Upper lobe of left lung (tissue), 6 donors: Measurements from ENCODE around the gene XPO5. TPM values are rescaled to one million over a fixed set of nuclear protein-coding genes. Genes with fewer than 3 reads are reported as not detected.

Experiments used
- ATAC-seq, 2 donors: fragments of 200-7000 bp; cut with Tn5 transposase; one replicate each; pipeline ENCODE4 v1.9.1; 2022; ENCODE audit warnings: mild to moderate bottlenecking in 2 of 2, moderate library complexity in 2 of 2; ENCODE audit not compliant: low FRiP score in 2 of 2
- DNase-seq, 2 donors: peaks; one replicate each; pipeline ENCODE4 v3.0.0-alpha.2; 2019 to 2020
- H3K27ac ChIP-seq, 4 donors: fragments of 200-600 bp; sonication (generic); one replicate each; pipeline ENCODE4 v1.5.1; 2016 to 2019
- H3K27me3 ChIP-seq, 4 donors: fragments of 200-600 bp; sonication (generic); one replicate each; pipeline ENCODE4 v1.5.1; 2017 to 2019
- H3K36me3 ChIP-seq, 4 donors: fragments of 200-600 bp; sonication (generic); one replicate each; pipeline ENCODE4 v1.5.1; 2016 to 2019
- H3K4me1 ChIP-seq, 4 donors: fragments of 200-600 bp; sonication (generic); one replicate each; pipeline ENCODE4 v1.5.1; 2018 to 2019
- H3K4me3 ChIP-seq, 4 donors: fragments of 200-600 bp; sonication (generic); one replicate each; pipeline ENCODE4 v1.5.1; 2017 to 2019; ENCODE audit warnings: mild to moderate bottlenecking in 2 of 4, moderate library complexity in 1 of 4
- H3K9me3 ChIP-seq, 4 donors: fragments of 200-600 bp; sonication (generic); one replicate each; pipeline ENCODE4 v1.5.1; 2018 to 2019
- CTCF ChIP-seq, 6 experiments: fragments of 450-650 bp in 4 of 6; fragments of 200-600 bp in 2 of 6; sonication (generic) in 2 of 6; IDR thresholded peaks; one replicate each; pipeline ENCODE4 v1.5.1; 2016 to 2019; ENCODE audit warnings: antibody characterized with exemption in 6 of 6
- EP300 ChIP-seq, 4 donors: sonication (generic); formaldehyde crosslinking; IDR thresholded peaks; one replicate each; pipeline ENCODE4 v1.5.1; 2017; ENCODE audit warnings: antibody characterized with exemption in 4 of 4, control low read depth in 2 of 4
- POLR2A ChIP-seq, 4 donors: fragments of 450-650 bp; IDR thresholded peaks; one replicate each; pipeline ENCODE4 v1.5.1; 2016 to 2017; ENCODE audit warnings: antibody characterized with exemption in 4 of 4, mild to moderate bottlenecking in 2 of 4
- POLR2AphosphoS5 ChIP-seq, 2 donors: sonication (generic); formaldehyde crosslinking; IDR thresholded peaks; one replicate each; pipeline ENCODE4 v1.5.1; 2017; ENCODE audit warnings: antibody characterized with exemption in 2 of 2
- WGBS, 2 donors: methylation state at CpG; one replicate each; pipeline ENCODE4 v1.1.5; 2017 to 2018; 5-methylcytosine and 5-hydroxymethylcytosine counted together
- total RNA-seq, 6 donors: library from RNA; depleted of rRNA in 4 of 6; stranded (reverse); fragments of >200 nt in 4 of 6; gene quantifications; one replicate each; pipeline versions ENCODE4 v1.1.0 to v1.2.1, GENCODE V29; 2016 to 2021
- donor health status: DM: no; HTN: no; CAD: no; lungs with moderate emphysema.
- donor health status: DM: no; HTN: yes; CAD: no; lungs with severe emphysema.

The XPO5 gene
- total RNA-seq, 6 donors from 2014 or later = 17.9 to 48.2 (median 25.1) TPM

- H3K27ac ChIP-seq = peak overlapping the region in 3 of 4 donors; percentile 15 to 45 (median 32)
- peaks cover 0 to 6% (median 3%) of the 10 kb centered on the region in 4 donors for H3K36me3 ChIP-seq
- 63% methylated on average over 3 of the region's 3 CpGs; no CpG with 5 or more reads in 1 of the 2 donors for WGBS, 2 donors
- H3K4me1 ChIP-seq = peaks cover 38 to 42% (median 40%) of the 10 kb centered on the region in 4 donors
- no peaks in the 10 kb centered on the region for H3K9me3 ChIP-seq
- H3K27me3 ChIP-seq = no peaks in the 10 kb centered on the region
- ATAC-seq = peak; percentile 3 to 24
- DNase-seq = no peak
- no peak overlapping the region for H3K4me3 ChIP-seq
- TF ChIP-seq EP300 (IDR thresholded peaks at IDR 0.05) (no peak), POLR2A (IDR thresholded peaks at IDR 0.05) (no peak), POLR2AphosphoS5 (IDR thresholded peaks at IDR 0.05) (no peak), CTCF (IDR thresholded peaks at IDR 0.05) (no peak)
Measured at GRCh38 chr6:43492673-43493072, 83.2 kb downstream of the XPO5 start.

DNA sequence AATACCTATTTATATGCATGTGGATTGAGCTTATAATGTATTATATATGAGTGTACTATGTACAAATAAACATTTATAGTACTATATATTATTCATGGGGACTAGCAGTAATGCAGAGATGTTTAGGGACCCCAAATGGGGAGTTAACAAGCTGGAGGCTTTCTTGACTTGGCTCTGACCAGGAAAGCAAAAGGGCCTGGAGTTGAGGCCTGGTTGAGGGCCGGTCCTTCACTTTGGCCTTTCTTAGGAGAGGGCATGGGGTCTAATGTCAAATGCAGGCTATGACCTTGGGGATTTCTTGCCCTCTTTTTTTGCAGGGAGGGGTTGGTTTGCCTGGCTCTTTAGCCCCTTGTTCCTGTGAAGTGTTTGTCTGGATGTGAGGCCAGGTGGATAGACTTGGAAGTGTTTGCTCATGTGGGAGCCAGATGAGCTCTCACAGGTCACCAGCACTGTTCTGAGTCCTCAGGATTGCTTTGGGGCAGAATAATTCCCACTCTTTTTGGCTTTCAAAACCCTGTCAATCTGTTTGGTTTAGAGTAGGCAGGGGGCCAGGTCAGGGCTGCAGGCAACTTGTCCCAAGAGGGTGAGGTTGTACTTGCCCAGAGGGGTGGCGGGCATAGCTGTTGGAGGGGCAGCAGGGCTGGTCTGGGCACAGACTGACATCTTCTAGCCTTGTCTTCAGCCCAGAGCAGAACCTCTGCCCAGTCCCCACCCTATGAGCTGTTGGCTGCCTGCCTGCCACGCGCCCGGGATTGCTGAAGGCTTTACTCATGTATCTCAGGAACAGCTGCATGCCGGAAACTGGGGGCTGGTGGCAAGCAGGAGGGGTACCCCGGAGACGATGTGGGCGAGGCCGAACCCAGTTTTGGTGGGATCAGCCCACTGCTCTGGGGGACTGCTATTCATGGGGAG is 83.8 kb downstream of the XPO5 start:
- no peak for TF ChIP-seq CTCF (IDR thresholded peaks at IDR 0.05)
- no peak for TF ChIP-seq EP300 (IDR thresholded peaks at IDR 0.05)
- no peak for TF ChIP-seq POLR2A (IDR thresholded peaks at IDR 0.05)
- TF ChIP-seq POLR2AphosphoS5 (IDR thresholded peaks at IDR 0.05) = no peak
- 31 to 50% methylated on average over 1 to 10 of the region's 10 CpGs for WGBS, 2 donors
- Histone ChIP-seq H3K27me3 (no peaks in the 10 kb centered on the region), H3K27ac (peak overlapping the region in 3 of 4 donors; percentile 15 to 45 (median 32)), H3K9me3 (no peaks in the 10 kb centered on the region), H3K36me3 (no peaks in the 10 kb centered on the region), H3K4me3 (no peak overlapping the region), H3K4me1 (peaks cover 38 to 42% (median 40%) of the 10 kb centered on the region in 4 donors)
- ATAC-seq (peak; percentile 63 to 67), DNase-seq (peak; percentile 72 to 90)

DNA sequence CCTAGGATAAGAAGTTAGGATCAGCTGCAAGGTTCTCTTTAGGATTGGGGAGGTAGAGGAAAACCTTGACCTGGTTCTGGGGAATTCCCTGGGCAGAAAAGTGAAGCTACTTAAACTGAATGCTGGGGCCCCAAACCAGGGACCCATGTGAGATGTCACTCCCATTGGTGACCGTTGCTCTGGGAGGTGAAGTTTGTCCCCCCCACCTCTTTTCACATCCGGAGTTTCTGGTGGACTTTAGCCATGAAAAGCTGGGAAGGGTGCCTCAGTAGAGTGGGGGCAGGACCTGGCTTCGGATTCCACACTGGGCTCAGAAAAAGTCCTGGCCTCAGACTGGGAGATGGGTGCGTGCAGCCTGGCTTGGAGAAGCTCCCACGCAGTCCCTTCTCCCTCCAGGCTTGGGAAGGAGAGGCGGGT is 85.3 kb downstream of the XPO5 start:
- Histone ChIP-seq H3K27me3 (no peaks in the 10 kb centered on the region), H3K4me3 (no peak overlapping the region), H3K4me1 (peaks cover 25 to 31% (median 26%) of the 10 kb centered on the region in 4 donors), H3K36me3 (peaks cover 0 to 9% (median 0%) of the 10 kb centered on the region in 4 donors), H3K9me3 (no peaks in the 10 kb centered on the region), H3K27ac (no peak overlapping the region)
- WGBS, 2 donors = 81 to 98% methylated on average over 6 of the region's 6 CpGs
- ATAC-seq (no peak), DNase-seq (no peak)
- no peak for TF ChIP-seq POLR2AphosphoS5 (IDR thresholded peaks at IDR 0.05)
- no peak for TF ChIP-seq EP300 (IDR thresholded peaks at IDR 0.05)
- no peak for TF ChIP-seq CTCF (IDR thresholded peaks at IDR 0.05)
- no peak for TF ChIP-seq POLR2A (IDR thresholded peaks at IDR 0.05)

- Histone ChIP-seq H3K4me1 (peaks cover 17 to 25% (median 19%) of the 10 kb centered on the region in 4 donors), H3K27ac (no peak overlapping the region), H3K9me3 (no peaks in the 10 kb centered on the region), H3K4me3 (no peak overlapping the region), H3K36me3 (peaks cover 0 to 9% (median 0%) of the 10 kb centered on the region in 4 donors), H3K27me3 (no peaks in the 10 kb centered on the region)
- TF ChIP-seq CTCF (IDR thresholded peaks at IDR 0.05) = no peak
- TF ChIP-seq EP300 (IDR thresholded peaks at IDR 0.05) = no peak
- TF ChIP-seq POLR2AphosphoS5 (IDR thresholded peaks at IDR 0.05) = no peak
- no peak for TF ChIP-seq POLR2A (IDR thresholded peaks at IDR 0.05)
- WGBS, 2 donors = 93 to 95% methylated on average over 5 to 10 of the region's 12 CpGs
- ATAC-seq (no peak), DNase-seq (no peak)
Measured at GRCh38 chr6:43489277-43490072, 86.4 kb downstream of the XPO5 start.
